ENCODE data around the gene ABI1. TPM values are rescaled to one million over a fixed set of nuclear protein-coding genes. Genes with fewer than 3 reads are reported as not detected.

ABI1 gene
- total RNA-seq, 4 donors from 2014 or later, result 28.7 to 55.3 (median 48.5) TPM

- peaks cover 0 to under 1% (median 0%) of the 10 kb centered on the region in 3 donors for H3K36me3 ChIP-seq
Measured at GRCh38 chr10:26815500-26815899, 45.3 kb downstream of the ABI1 start.

GRCh38 chr10:26810435-26811026 is 50.2 kb downstream of the ABI1 start:
- Histone ChIP-seq H3K4me3 (no peak overlapping the region), H3K4me1 (no peaks in the 10 kb centered on the region), H3K27me3 (no peaks in the 10 kb centered on the region), H3K36me3 (no peaks in the 10 kb centered on the region), H3K27ac (no peak overlapping the region), H3K9me3 (no peaks in the 10 kb centered on the region)
- TF ChIP-seq, protein P1, sequence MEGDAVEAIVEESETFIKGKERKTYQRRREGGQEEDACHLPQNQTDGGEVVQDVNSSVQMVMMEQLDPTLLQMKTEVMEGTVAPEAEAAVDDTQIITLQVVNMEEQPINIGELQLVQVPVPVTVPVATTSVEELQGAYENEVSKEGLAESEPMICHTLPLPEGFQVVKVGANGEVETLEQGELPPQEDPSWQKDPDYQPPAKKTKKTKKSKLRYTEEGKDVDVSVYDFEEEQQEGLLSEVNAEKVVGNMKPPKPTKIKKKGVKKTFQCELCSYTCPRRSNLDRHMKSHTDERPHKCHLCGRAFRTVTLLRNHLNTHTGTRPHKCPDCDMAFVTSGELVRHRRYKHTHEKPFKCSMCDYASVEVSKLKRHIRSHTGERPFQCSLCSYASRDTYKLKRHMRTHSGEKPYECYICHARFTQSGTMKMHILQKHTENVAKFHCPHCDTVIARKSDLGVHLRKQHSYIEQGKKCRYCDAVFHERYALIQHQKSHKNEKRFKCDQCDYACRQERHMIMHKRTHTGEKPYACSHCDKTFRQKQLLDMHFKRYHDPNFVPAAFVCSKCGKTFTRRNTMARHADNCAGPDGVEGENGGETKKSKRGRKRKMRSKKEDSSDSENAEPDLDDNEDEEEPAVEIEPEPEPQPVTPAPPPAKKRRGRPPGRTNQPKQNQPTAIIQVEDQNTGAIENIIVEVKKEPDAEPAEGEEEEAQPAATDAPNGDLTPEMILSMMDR (IDR thresholded peaks at IDR 0.05), result no peak
- TF ChIP-seq POLR2A (IDR thresholded peaks at IDR 0.05), result no peak
- no peak for DNase-seq

More at GRCh38 chr10:26815500-26815899, 45.3 kb downstream of the ABI1 start:
- no peak for TF ChIP-seq POLR2A (IDR thresholded peaks at IDR 0.05)
- TF ChIP-seq, protein P1 (IDR thresholded peaks at IDR 0.05), result no peak
- H3K27ac ChIP-seq, result no peak overlapping the region
- no peaks in the 10 kb centered on the region for H3K27me3 ChIP-seq
- no peaks in the 10 kb centered on the region for H3K9me3 ChIP-seq
- no peak overlapping the region for H3K4me3 ChIP-seq
- peaks cover 0 to 3% (median 0%) of the 10 kb centered on the region in 4 donors for H3K4me1 ChIP-seq
- no peak for DNase-seq

- Histone ChIP-seq H3K27me3 (no peaks in the 10 kb centered on the region), H3K36me3 (no peaks in the 10 kb centered on the region), H3K4me3 (no peak overlapping the region), H3K9me3 (no peaks in the 10 kb centered on the region), H3K4me1 (no peaks in the 10 kb centered on the region), H3K27ac (no peak overlapping the region)
- no peak for TF ChIP-seq POLR2A (IDR thresholded peaks at IDR 0.05)
- TF ChIP-seq, protein P1 (IDR thresholded peaks at IDR 0.05), result no peak
- DNase-seq, result no peak
Measured at GRCh38 chr10:26809973-26810372, 50.8 kb downstream of the ABI1 start.

GRCh38 chr10:26807532-26807931 is 53.2 kb downstream of the ABI1 start:
- H3K4me1 ChIP-seq, result peaks cover 0 to 20% (median 4%) of the 10 kb centered on the region in 4 donors

GRCh38 chr10:26806557-26806956 is 54.2 kb downstream of the ABI1 start:
- DNase-seq, result no peak
- H3K9me3 ChIP-seq, result no peaks in the 10 kb centered on the region
- H3K27ac ChIP-seq, result no peak overlapping the region
- H3K4me3 ChIP-seq, result no peak overlapping the region
- TF ChIP-seq POLR2A (IDR thresholded peaks at IDR 0.05), result no peak
- TF ChIP-seq, protein P1 (IDR thresholded peaks at IDR 0.05), result no peak
- no peaks in the 10 kb centered on the region for H3K27me3 ChIP-seq
- H3K4me1 ChIP-seq, result peaks cover 0 to 23% (median 4%) of the 10 kb centered on the region in 4 donors
- H3K36me3 ChIP-seq, result no peaks in the 10 kb centered on the region

More at GRCh38 chr10:26807532-26807931, 53.2 kb downstream of the ABI1 start:
- DNase-seq, result no peak
- no peak overlapping the region for H3K27ac ChIP-seq
- H3K4me3 ChIP-seq, result no peak overlapping the region
- no peaks in the 10 kb centered on the region for H3K27me3 ChIP-seq
- no peaks in the 10 kb centered on the region for H3K36me3 ChIP-seq
- no peak for TF ChIP-seq POLR2A (IDR thresholded peaks at IDR 0.05)
- TF ChIP-seq, protein P1 (IDR thresholded peaks at IDR 0.05), result no peak
- no peaks in the 10 kb centered on the region for H3K9me3 ChIP-seq
